CD4-positive, alpha-beta memory T cell (primary cell): Measurements from ENCODE around the gene TIMM17B. TPM values are rescaled to one million over a fixed set of nuclear protein-coding genes. Genes with fewer than 3 reads are reported as not detected.

ENCODE experiments used
- CTCF ChIA-PET: fragments of 350-600 bp; sonication (Branson Sonifier 250); formaldehyde crosslinking; loops from one replicate; lab custom pipeline; 2021; ENCODE audit warnings: inconsistent platforms; ENCODE audit not compliant: partially characterized antibody; lab: Charles Lee
- POLR2A ChIA-PET: fragments of 350-600 bp; sonication (Branson Sonifier 250); formaldehyde crosslinking; loops from one replicate; lab custom pipeline; 2021; ENCODE audit not compliant: partially characterized antibody; lab: Charles Lee
- DNase-seq, 5 donors: peaks; one replicate each; pipeline versions ENCODE4 v3.0.0 to v3.0.0-alpha.2; 2020 to 2022; ENCODE audit warnings: mixed read lengths in 1 of 5
- H3K27ac ChIP-seq: one replicate; pipeline ENCODE4 v1.7.0; 2013; ENCODE audit warnings: low read depth, low read length
- H3K27me3 ChIP-seq: 2 replicates; pipeline ENCODE4 v1.7.0; 2013; ENCODE audit warnings: mild to moderate bottlenecking, low read length, moderate library complexity; ENCODE audit not compliant: insufficient read depth
- H3K36me3 ChIP-seq: 2 replicates; pipeline ENCODE4 v1.7.0; 2013; ENCODE audit warnings: mild to moderate bottlenecking, low read length, moderate library complexity; ENCODE audit not compliant: insufficient read depth
- H3K4me1 ChIP-seq: 2 replicates; pipeline ENCODE4 v1.7.0; 2013; ENCODE audit warnings: mild to moderate bottlenecking, low read length, moderate library complexity; ENCODE audit not compliant: insufficient read depth
- H3K4me3 ChIP-seq, 2 donors: one replicate each; pipeline ENCODE4 v1.7.0; 2013; ENCODE audit warnings: low read length in 2 of 2, mild to moderate bottlenecking in 1 of 2
- H3K9me3 ChIP-seq, 2 donors: one replicate each; pipeline ENCODE4 v1.7.0; 2013; ENCODE audit warnings: low read length in 2 of 2, control low read depth in 1 of 2; ENCODE audit not compliant: control insufficient read depth in 1 of 2
- H3K27ac Mint-ChIP-seq, 7 donors: one replicate each; pipeline ENCODE4 v1.8.0; 2020 to 2021; ENCODE audit warnings: mixed read lengths in 7 of 7, mild to moderate bottlenecking in 6 of 7, inconsistent platforms in 3 of 7, moderate library complexity in 3 of 7
- H3K27me3 Mint-ChIP-seq, 2 donors: one replicate each; pipeline ENCODE4 v1.8.0; 2020 to 2021; ENCODE audit warnings: mixed read lengths in 2 of 2
- H3K36me3 Mint-ChIP-seq, 2 donors: one replicate each; pipeline ENCODE4 v1.8.0; 2020 to 2021; ENCODE audit warnings: mixed read lengths in 2 of 2, inconsistent platforms in 1 of 2, mild to moderate bottlenecking in 1 of 2
- H3K4me1 Mint-ChIP-seq, 4 donors: one replicate each; pipeline ENCODE4 v1.8.0; 2020 to 2021; ENCODE audit warnings: mixed read lengths in 4 of 4, mild to moderate bottlenecking in 1 of 4
- H3K4me3 Mint-ChIP-seq, 8 donors: one replicate each; pipeline ENCODE4 v1.8.0; 2020 to 2021; ENCODE audit warnings: mixed read lengths in 8 of 8, mild to moderate bottlenecking in 7 of 8, moderate library complexity in 6 of 8, inconsistent platforms in 3 of 8
- H3K9me3 Mint-ChIP-seq, 8 donors: one replicate each; pipeline ENCODE4 v1.8.0; 2020 to 2021; ENCODE audit warnings: mixed read lengths in 8 of 8, mild to moderate bottlenecking in 5 of 8, inconsistent platforms in 3 of 8, moderate library complexity in 1 of 8
- intact Hi-C: fragments of 100-400 bp; cut with micrococcal nuclease; formaldehyde crosslinking; loops from one replicate; pipeline ENCODE4 v1.15.1; 2023
- polyA plus RNA-seq, 2 donors: library from polyadenylated mRNA; unstranded; fragments of 300-500 nt; fragmentation: Illumina TruSeq; gene quantifications; one replicate each; pipeline ENCODE4 v1.2.3, GENCODE V29; 2021
- total RNA-seq, 2 experiments: library from RNA; stranded (reverse); gene quantifications; one replicate each; pipeline ENCODE4 v1.2.3, GENCODE V29; 2021

The TIMM17B gene
- total and polyA plus RNA-seq, 4 experiments from 2014 or later = 42.6 to 69.7 (median 55.8) TPM

GRCh38 chrX:48933757-48934156 is 36.2 kb upstream of the TIMM17B start:
- H3K27ac ChIP-seq = peak overlapping the region; percentile 68
- Mint-ChIP-seq H3K9me3 (peaks cover 0 to 4% (median 0%) of the 10 kb centered on the region in 8 donors), H3K27ac (peak overlapping the region; percentile 95 to 99 (median 97)), H3K27me3 (no peaks in the 10 kb centered on the region), H3K36me3 (peaks cover 24 to 45% of the 10 kb centered on the region in 2 donors), H3K4me1 (peaks cover 39 to 63% (median 51%) of the 10 kb centered on the region in 4 donors), H3K4me3 (peak overlapping the region in 6 of 8 donors; percentile 26 to 80 (median 48))
- H3K4me3 ChIP-seq = no peak overlapping the region
- no peaks in the 10 kb centered on the region for H3K9me3 ChIP-seq
- DNase-seq = no peak
- peaks cover 58% of the 10 kb centered on the region for H3K4me1 ChIP-seq
- ChIA-PET CTCF (interaction anchor here (1.4 kb wide), 1 partner anchor 12 kb away, joined by 3 read pairs; no protein-coding TSS in a partner anchor), POLR2A (interaction anchor here (1.0 to 11.3 kb wide), 3 partner anchors 14 to 36 kb away, joined by 3 to 235 read pairs (median 4); partner anchors contain the start of genes PIM2 and PQBP1)
- peaks cover 5% of the 10 kb centered on the region for H3K36me3 ChIP-seq
- intact Hi-C loops = no loop called here
- no peaks in the 10 kb centered on the region for H3K27me3 ChIP-seq

- H3K36me3 ChIP-seq = peaks cover 11% of the 10 kb centered on the region
- peak overlapping the region in 2 of 7 donors; percentile 14 to 35 for H3K27ac Mint-ChIP-seq
- peaks cover 16 to 46% (median 21%) of the 10 kb centered on the region in 4 donors for H3K4me1 Mint-ChIP-seq
- H3K4me3 ChIP-seq = no peak overlapping the region
- no peaks in the 10 kb centered on the region for H3K9me3 ChIP-seq
- peaks cover 0 to 2% (median 0%) of the 10 kb centered on the region in 8 donors for H3K9me3 Mint-ChIP-seq
- no peak overlapping the region for H3K4me3 Mint-ChIP-seq
- H3K4me1 ChIP-seq = peaks cover 28% of the 10 kb centered on the region
- H3K27ac ChIP-seq = no peak overlapping the region
- intact Hi-C loops = no loop called here
- no peaks in the 10 kb centered on the region for H3K27me3 Mint-ChIP-seq
- DNase-seq = no peak
- POLR2A ChIA-PET = interaction anchor here (0.7 to 2.1 kb wide), 6 partner anchors 8 to 30 kb away, joined by 3 to 10 read pairs (median 3); no protein-coding TSS in a partner anchor
- H3K36me3 Mint-ChIP-seq = peaks cover 25 to 35% of the 10 kb centered on the region in 2 donors
- CTCF ChIA-PET = interaction anchor here (1.1 kb wide), 1 partner anchor 19 kb away, joined by 4 read pairs; no protein-coding TSS in a partner anchor
- no peaks in the 10 kb centered on the region for H3K27me3 ChIP-seq
Observed at GRCh38 chrX:48927736-48928382, 30.3 kb upstream of the TIMM17B start.

- ChIA-PET POLR2A (interaction anchor here (1.0 to 2.1 kb wide), 5 partner anchors 8 to 31 kb away, joined by 3 to 10 read pairs (median 3); no protein-coding TSS in a partner anchor), CTCF (interaction anchor here (1.0 kb wide), 1 partner anchor 10 kb away, joined by 3 read pairs; no protein-coding TSS in a partner anchor)
- intact Hi-C loops = no loop called here
- H3K36me3 Mint-ChIP-seq = peaks cover 24 to 36% of the 10 kb centered on the region in 2 donors
- no peak overlapping the region for H3K4me3 ChIP-seq
- H3K4me1 Mint-ChIP-seq = peaks cover 17 to 50% (median 24%) of the 10 kb centered on the region in 4 donors
- peaks cover 0 to 2% (median 0%) of the 10 kb centered on the region in 8 donors for H3K9me3 Mint-ChIP-seq
- DNase-seq = no peak
- no peaks in the 10 kb centered on the region for H3K27me3 ChIP-seq
- peaks cover 11% of the 10 kb centered on the region for H3K36me3 ChIP-seq
- H3K27me3 Mint-ChIP-seq = no peaks in the 10 kb centered on the region
- peaks cover 35% of the 10 kb centered on the region for H3K4me1 ChIP-seq
- H3K9me3 ChIP-seq = no peaks in the 10 kb centered on the region
- H3K4me3 Mint-ChIP-seq = no peak overlapping the region
- no peak overlapping the region for H3K27ac Mint-ChIP-seq
- H3K27ac ChIP-seq = no peak overlapping the region
Observed at GRCh38 chrX:48927123-48927522, 29.6 kb upstream of the TIMM17B start.

- Histone ChIP-seq H3K4me3 (no peak overlapping the region), H3K9me3 (no peaks in the 10 kb centered on the region), H3K36me3 (peaks cover 11% of the 10 kb centered on the region), H3K4me1 (peaks cover 61% of the 10 kb centered on the region), H3K27ac (peak overlapping the region; percentile 1), H3K27me3 (no peaks in the 10 kb centered on the region)
- Mint-ChIP-seq H3K4me3 (peak overlapping the region in 7 of 8 donors; percentile 29 to 60 (median 46)), H3K27me3 (no peaks in the 10 kb centered on the region), H3K9me3 (no peaks in the 10 kb centered on the region), H3K27ac (peak overlapping the region; percentile 57 to 89 (median 83)), H3K36me3 (peaks cover 20 to 40% of the 10 kb centered on the region in 2 donors), H3K4me1 (peaks cover 28 to 72% (median 42%) of the 10 kb centered on the region in 4 donors)
- CTCF ChIA-PET = interaction anchor here (2.9 kb wide), 1 partner anchor 13 kb away, joined by 8 read pairs; no protein-coding TSS in a partner anchor
- DNase-seq = peak in 1 of 5 donors; percentile 37
- POLR2A ChIA-PET = interaction anchor here (0.6 to 2.4 kb wide), 2 partner anchors 12 to 28 kb away, joined by 4 to 16 read pairs; no protein-coding TSS in a partner anchor
- intact Hi-C loops = no loop called here
Observed at GRCh38 chrX:48924270-48924669, 26.7 kb upstream of the TIMM17B start.

GRCh38 chrX:48923771-48924170 is 26.2 kb upstream of the TIMM17B start:
- H3K4me1 ChIP-seq = peaks cover 60% of the 10 kb centered on the region
- peaks cover 11% of the 10 kb centered on the region for H3K36me3 ChIP-seq
- Mint-ChIP-seq H3K27me3 (no peaks in the 10 kb centered on the region), H3K36me3 (peaks cover 20 to 45% of the 10 kb centered on the region in 2 donors), H3K9me3 (no peaks in the 10 kb centered on the region), H3K27ac (peak overlapping the region; percentile 57 to 89 (median 83)), H3K4me3 (peak overlapping the region in 5 of 8 donors; percentile 29 to 50 (median 45)), H3K4me1 (peaks cover 28 to 76% (median 45%) of the 10 kb centered on the region in 4 donors)
- no peak for DNase-seq
- ChIA-PET CTCF (interaction anchor here (2.9 kb wide), 1 partner anchor 14 kb away, joined by 8 read pairs; no protein-coding TSS in a partner anchor), POLR2A (interaction anchor here (0.6 to 2.4 kb wide), 2 partner anchors 13 to 27 kb away, joined by 4 to 16 read pairs; no protein-coding TSS in a partner anchor)
- H3K27ac ChIP-seq = peak overlapping the region; percentile 1
- H3K9me3 ChIP-seq = no peaks in the 10 kb centered on the region
- intact Hi-C loops = no loop called here
- no peaks in the 10 kb centered on the region for H3K27me3 ChIP-seq
- no peak overlapping the region for H3K4me3 ChIP-seq

- H3K36me3 ChIP-seq = peaks cover 22% of the 10 kb centered on the region
- H3K27me3 ChIP-seq = no peaks in the 10 kb centered on the region
- H3K9me3 ChIP-seq = no peaks in the 10 kb centered on the region
- H3K27ac ChIP-seq = peak overlapping the region; percentile 81
- peaks cover 0 to 4% (median 0%) of the 10 kb centered on the region in 8 donors for H3K9me3 Mint-ChIP-seq
- peak overlapping the region; percentile 93 to 98 (median 96) for H3K4me3 Mint-ChIP-seq
- peaks cover 24 to 82% (median 53%) of the 10 kb centered on the region in 4 donors for H3K4me1 Mint-ChIP-seq
- H3K36me3 Mint-ChIP-seq = peaks cover 29 to 59% of the 10 kb centered on the region in 2 donors
- CTCF ChIA-PET = interaction anchor here (4.1 kb wide), 1 partner anchor 16 kb away, joined by 22 read pairs; no protein-coding TSS in a partner anchor
- peak in 1 of 5 donors; percentile 27 for DNase-seq
- peak overlapping the region in 1 of 2 donors; percentile 73 for H3K4me3 ChIP-seq
- H3K4me1 ChIP-seq = peaks cover 59% of the 10 kb centered on the region
- peak overlapping the region; percentile 87 to 98 (median 96) for H3K27ac Mint-ChIP-seq
- intact Hi-C loops = no loop called here
- POLR2A ChIA-PET = interaction anchor here (0.9 to 6.3 kb wide), 8 partner anchors 9 to 209 kb away, joined by 3 to 235 read pairs (median 4); partner anchors contain the start of genes HDAC6, OTUD5, PQBP1 and SLC35A2
- no peaks in the 10 kb centered on the region for H3K27me3 Mint-ChIP-seq
Observed at GRCh38 chrX:48920718-48921104, 23.1 kb upstream of the TIMM17B start.
